CD4-positive, alpha-beta T cell treated with Interleukin-17A for 1 hour (primary cell): Measurements from ENCODE around the gene ZFAND3.

Source experiments
- DNase-seq: peaks from one replicate; pipeline ENCODE4 v3.0.0-alpha.2; 2020

ZFAND3 gene

DNA sequence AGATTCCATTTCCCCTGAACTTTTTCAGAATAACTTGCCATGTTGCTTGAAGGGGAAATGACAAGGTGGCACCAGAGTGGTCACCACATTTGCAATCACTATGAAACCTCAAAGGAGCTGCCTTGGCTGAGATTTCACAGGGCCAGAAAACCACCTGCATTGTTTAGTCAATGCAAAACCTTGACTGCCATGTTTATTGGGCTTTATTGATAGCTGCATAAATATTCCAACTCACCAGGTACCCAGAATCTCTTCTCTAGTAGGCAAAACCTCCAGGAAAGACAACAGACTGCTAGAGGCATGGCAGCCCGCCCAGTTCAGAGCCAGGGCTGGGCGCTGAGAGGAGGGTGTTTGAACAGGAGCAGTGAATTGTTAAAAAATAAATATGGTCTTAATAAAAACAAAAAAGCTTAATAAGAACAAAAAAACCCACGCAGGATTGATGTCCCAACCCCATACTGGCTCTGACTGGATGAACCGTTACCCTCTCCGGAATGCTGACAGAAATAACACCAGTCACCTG, 375.6 kb downstream of the ZFAND3 start:
- no peak for DNase-seq

DNA sequence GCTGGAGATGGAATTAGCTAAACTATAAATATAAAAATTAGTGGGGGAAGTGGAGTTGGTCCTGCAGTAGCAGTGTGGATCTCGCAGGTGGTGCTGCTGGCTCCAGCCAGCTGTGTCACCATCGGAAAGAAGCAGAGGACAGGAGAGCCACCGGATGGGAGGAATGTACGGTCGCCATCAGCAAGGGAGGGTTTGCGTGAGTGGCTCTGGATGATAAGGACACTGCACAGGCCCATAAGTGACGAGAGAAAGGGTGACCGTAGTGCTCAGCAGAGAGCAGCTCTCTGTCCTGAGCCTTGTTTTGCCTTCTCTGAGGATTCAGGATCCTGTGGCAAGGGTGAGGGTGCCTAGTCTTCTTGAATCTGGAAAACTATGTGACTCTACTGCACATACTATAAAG, 378.7 kb downstream of the ZFAND3 start:
- DNase-seq, result no peak
